HT-29 (cell line): Measurements from ENCODE around the gene ANKRD29. TPM values are rescaled to one million over a fixed set of nuclear protein-coding genes. Genes with fewer than 3 reads are reported as not detected.

ENCODE experiments used
- DNase-seq: peaks from one replicate; pipeline ENCODE4 v3.0.0-alpha.2; 2015; ENCODE audit warnings: low spot score
- total RNA-seq: library from RNA; depleted of rRNA; stranded (reverse); fragments of >200 nt; shearing (Covaris generic); gene quantifications from 2 replicates; pipeline ENCODE4 v1.2.3, GENCODE V29; 2014; rRNA removed

Gene ANKRD29
- total RNA-seq: 3.1 and 7.4 TPM in 2 replicates

- peak; percentile 40 for DNase-seq
Observed at GRCh38 chr18:23662309-23663263, at the start of gene ANKRD29. TSS of gene ANKRD29 (minus strand) at chr18:23662911. CDS start at chr18:23662730, 181 bp downstream.

- DNase-seq: no peak
Observed at GRCh38 chr18:23712445-23712844, 49.7 kb upstream of the ANKRD29 start.

- no peak for DNase-seq
Observed at GRCh38 chr18:23711426-23711825, 48.7 kb upstream of the ANKRD29 start.

- peak; percentile 45 for DNase-seq
Observed at GRCh38 chr18:23710946-23711345, 48.2 kb upstream of the ANKRD29 start.

- peak; percentile 64 for DNase-seq
Observed at GRCh38 chr18:23710068-23710527, 47.4 kb upstream of the ANKRD29 start.

- no peak for DNase-seq
Observed at GRCh38 chr18:23706971-23707640, 44.4 kb upstream of the ANKRD29 start.

- DNase-seq: no peak
Observed at GRCh38 chr18:23704806-23705205, 42.1 kb upstream of the ANKRD29 start.

- DNase-seq: no peak
Observed at GRCh38 chr18:23703987-23704384, 41.3 kb upstream of the ANKRD29 start.

- DNase-seq: peak; percentile 75
Observed at GRCh38 chr18:23703057-23703986, 40.6 kb upstream of the ANKRD29 start.

GRCh38 chr18:23702606-23703005 is 39.9 kb upstream of the ANKRD29 start:
- DNase-seq: no peak

- DNase-seq: no peak
Observed at GRCh38 chr18:23701544-23702064, 38.9 kb upstream of the ANKRD29 start.

- DNase-seq: no peak
Observed at GRCh38 chr18:23701017-23701416, 38.3 kb upstream of the ANKRD29 start.

GRCh38 chr18:23694637-23695430 is 32.1 kb upstream of the ANKRD29 start:
- no peak for DNase-seq

- no peak for DNase-seq
Observed at GRCh38 chr18:23693846-23694245, 31.1 kb upstream of the ANKRD29 start.

- DNase-seq: no peak
Observed at GRCh38 chr18:23690505-23691068, 27.9 kb upstream of the ANKRD29 start.

GRCh38 chr18:23689616-23690504 is 27.1 kb upstream of the ANKRD29 start:
- DNase-seq: no peak

- DNase-seq: peak; percentile 61
Observed at GRCh38 chr18:23689031-23689615, 26.4 kb upstream of the ANKRD29 start, which contains the start of gene LAMA3. TSS of gene LAMA3 (plus strand) at chr18:23689453. CDS start at chr18:23689684, 231 bp downstream.

- no peak for DNase-seq
Observed at GRCh38 chr18:23688528-23688927, 25.8 kb upstream of the ANKRD29 start.
